ENCODE data around the gene AMOT. TPM values are rescaled to one million over a fixed set of nuclear protein-coding genes. Genes with fewer than 3 reads are reported as not detected.

AMOT gene
- total and polyA plus RNA-seq, 2 of the 4 experiments (the other 2 are of a cell fraction): 4.7 to 9.1 TPM

- TF ChIP-seq ELK1 (IDR thresholded peaks at IDR 0.05; ENCODE audit: borderline replicate concordance, low read depth, low read length): no peak
Observed at GRCh38 chrX:112818114-112819007, 22.3 kb downstream of the AMOT start (continued).

- H4K5ac ChIP-seq (ENCODE audit: low read depth, low read length): no peak overlapping the region
- H3K36me3 ChIP-seq (ENCODE audit: control insufficient read depth, insufficient read depth, low read length): no peaks in the 10 kb centered on the region
- ATAC-seq (ENCODE audit: low read depth) (no peak), DNase-seq (no peak)
- dilution Hi-C loops (cut with HindIII; ENCODE audit: low sequenced_read_pairs, unreplicated experiment): no loop called here
- no peak overlapping the region for H2BK15ac ChIP-seq (ENCODE audit: low read depth, low read length)
- no peak overlapping the region for H2BK5ac ChIP-seq (ENCODE audit: low read depth, low read length, poor library complexity, severe bottlenecking)
- H3K4me1 ChIP-seq (ENCODE audit: control insufficient read depth, insufficient read depth, low read length): peaks cover 6% of the 10 kb centered on the region
- H4K91ac ChIP-seq (ENCODE audit: insufficient read depth, low read depth, low read length): no peak overlapping the region
- H3K9ac ChIP-seq (ENCODE audit: low read depth, low read length): no peak overlapping the region
- H3K14ac ChIP-seq (replicated peaks; ENCODE audit: low read depth, low read length): no peak overlapping the region
- H3K56ac ChIP-seq (ENCODE audit: extremely low read depth, insufficient read depth, low read length): no peak overlapping the region
- no CpG with 5 or more reads among the region's 2 CpGs for WGBS, 2 experiments (ENCODE audit: extremely low coverage in 2 of 2, insufficient read length in 1 of 2)
- intact Hi-C loops (cut with micrococcal nuclease): no loop called here
- no peaks in the 10 kb centered on the region for H3K9me3 ChIP-seq (ENCODE audit: control insufficient read depth, insufficient read depth, low read length)
- no peak overlapping the region for H3K4me2 ChIP-seq (ENCODE audit: low read depth, low read length)
- no peak overlapping the region for H2BK20ac ChIP-seq (ENCODE audit: low read depth, low read length)
- H3K27ac ChIP-seq (ENCODE audit: insufficient read depth, low read length): no peak overlapping the region
- H3K4ac ChIP-seq (ENCODE audit: low read depth, low read length): no peak overlapping the region
- CTCF ChIA-PET: no interaction called here
- H4K20me1 ChIP-seq (ENCODE audit: insufficient read depth, low read length): peaks cover 5% of the 10 kb centered on the region; the same call in 1 of the 2 replicates
- H2BK120ac ChIP-seq (ENCODE audit: low read depth, low read length): no peak overlapping the region
- no peak overlapping the region for H2AFZ ChIP-seq (replicated peaks; ENCODE audit: low read length, poor library complexity)
- POLR2A ChIA-PET (ENCODE audit: unreplicated experiment): no interaction called here
- H3K4me3 ChIP-seq (ENCODE audit: insufficient read depth, low read depth, low read length): no peak overlapping the region
- H3K9me1 ChIP-seq (ENCODE audit: insufficient read depth, low read length): peaks cover 5% of the 10 kb centered on the region; the same call in 1 of the 2 replicates
- no peak overlapping the region for H3K23ac ChIP-seq (ENCODE audit: low read depth, low read length)
- peaks cover 6% of the 10 kb centered on the region; the same call in 1 of the 2 replicates for H3K27me3 ChIP-seq (ENCODE audit: control insufficient read depth, insufficient read depth, low read length)
- no TSS peak for BruUV-seq (replicated peaks)
- no peaks in the 10 kb centered on the region for H3K79me1 ChIP-seq (ENCODE audit: low read depth in 1 of 2, low read length in 2 of 2)
- no peak overlapping the region for H2AK5ac ChIP-seq (ENCODE audit: low read depth, low read length)
- no peak for TF ChIP-seq SMC3 (IDR thresholded peaks at IDR 0.05; ENCODE audit: low read depth, low read length)
- no peak for TF ChIP-seq MAFK (IDR thresholded peaks at IDR 0.05; ENCODE audit: low read depth, low read length)
- TF ChIP-seq MXI1 (IDR thresholded peaks at IDR 0.05; ENCODE audit: borderline replicate concordance, low read depth, low read length): no peak
- no peak for TF ChIP-seq CHD1 (IDR thresholded peaks at IDR 0.05; ENCODE audit: low read depth, low read length)
- no peak for TF ChIP-seq CEBPB (IDR thresholded peaks at IDR 0.05; ENCODE audit: low read depth, low read length)
- no peak for TF ChIP-seq ELK1 (IDR thresholded peaks at IDR 0.05; ENCODE audit: borderline replicate concordance, low read depth, low read length)
- no peak for TF ChIP-seq MAZ (IDR thresholded peaks at IDR 0.05; ENCODE audit: borderline replicate concordance, low read depth, low read length)
- no peak for TF ChIP-seq POLR2A (IDR thresholded peaks at IDR 0.05; ENCODE audit: low read depth, low read length)
- in situ Hi-C loops (cut with MboI; ENCODE audit: low sequenced_read_pairs): no loop called here
- H3K18ac ChIP-seq (ENCODE audit: low read depth, low read length): no peak overlapping the region
- no peak overlapping the region for H2AK9ac ChIP-seq (replicated peaks; ENCODE audit: low read depth, low read length, poor library complexity)
- no peak overlapping the region for H4K8ac ChIP-seq (ENCODE audit: low read depth in 2 of 2, low read length in 2 of 2)
Observed at GRCh38 chrX:112816908-112817307, 23.7 kb downstream of the AMOT start.
